Stimulated activated CD8-positive, alpha-beta memory T cell treated with anti-CD3 and anti-CD28 coated beads, Interleukin-15, amount 100 ng/mL, for 1 hour (primary cell): ENCODE measurements around the gene TRERF1.

Experiments used
- DNase-seq: peaks from one replicate; pipeline ENCODE4 v3.0.0-alpha.2; 2020; ENCODE audit warnings: low read depth

The TRERF1 gene

DNA sequence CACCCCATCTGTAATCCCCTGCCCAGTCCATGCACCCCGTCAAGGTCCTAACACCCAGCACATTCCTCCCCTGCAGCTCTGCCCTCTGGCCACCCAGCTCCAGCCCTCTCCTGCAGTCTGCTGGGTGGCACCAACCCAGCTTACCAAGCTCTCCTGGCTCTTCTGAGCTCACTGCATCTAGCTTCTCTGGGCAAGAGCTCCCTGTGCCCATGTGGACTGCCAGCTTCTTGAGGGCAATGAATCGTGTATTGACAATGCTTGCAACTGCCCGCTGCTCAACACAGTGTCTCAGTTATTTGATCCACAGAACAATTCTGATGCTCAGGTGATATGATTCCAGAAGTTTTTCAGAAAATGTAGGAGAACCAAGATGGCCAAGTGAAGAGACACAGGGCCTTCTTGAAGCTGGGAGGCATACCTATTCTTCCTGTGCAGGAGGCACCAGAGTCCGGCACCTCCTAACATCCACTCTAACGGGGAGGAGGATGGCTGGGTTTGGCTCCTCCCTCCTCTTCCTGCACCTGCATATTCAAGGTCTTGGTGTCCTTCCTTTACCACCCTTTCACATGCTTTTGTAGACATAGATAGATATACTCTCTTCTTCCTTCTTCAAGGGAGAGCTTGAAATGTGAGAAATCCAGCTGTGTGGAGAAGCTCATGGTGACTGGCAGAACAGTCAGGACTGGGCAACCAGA, 85.6 kb downstream of the TRERF1 start:
- DNase-seq = no peak

DNA sequence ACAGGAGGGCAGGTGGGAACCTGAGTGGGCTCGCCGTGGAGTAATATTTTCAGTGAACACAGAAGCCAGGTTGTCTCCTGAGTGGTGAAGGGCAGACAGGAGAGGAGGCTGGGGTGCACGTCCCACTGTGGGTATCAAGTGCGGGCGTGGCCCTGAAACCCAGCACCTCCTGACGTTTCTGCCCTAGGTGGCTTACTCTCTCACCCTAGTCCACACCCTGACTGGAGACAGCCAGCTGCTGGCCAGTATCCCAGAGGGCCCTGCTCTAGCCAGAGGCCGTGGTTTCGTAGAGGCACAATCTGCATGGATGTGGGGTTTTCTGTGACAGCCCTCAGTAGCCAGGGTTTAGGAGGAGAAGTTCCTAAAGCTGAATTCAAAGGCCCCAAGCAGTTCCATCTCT, 86.7 kb downstream of the TRERF1 start:
- no peak for DNase-seq

DNA sequence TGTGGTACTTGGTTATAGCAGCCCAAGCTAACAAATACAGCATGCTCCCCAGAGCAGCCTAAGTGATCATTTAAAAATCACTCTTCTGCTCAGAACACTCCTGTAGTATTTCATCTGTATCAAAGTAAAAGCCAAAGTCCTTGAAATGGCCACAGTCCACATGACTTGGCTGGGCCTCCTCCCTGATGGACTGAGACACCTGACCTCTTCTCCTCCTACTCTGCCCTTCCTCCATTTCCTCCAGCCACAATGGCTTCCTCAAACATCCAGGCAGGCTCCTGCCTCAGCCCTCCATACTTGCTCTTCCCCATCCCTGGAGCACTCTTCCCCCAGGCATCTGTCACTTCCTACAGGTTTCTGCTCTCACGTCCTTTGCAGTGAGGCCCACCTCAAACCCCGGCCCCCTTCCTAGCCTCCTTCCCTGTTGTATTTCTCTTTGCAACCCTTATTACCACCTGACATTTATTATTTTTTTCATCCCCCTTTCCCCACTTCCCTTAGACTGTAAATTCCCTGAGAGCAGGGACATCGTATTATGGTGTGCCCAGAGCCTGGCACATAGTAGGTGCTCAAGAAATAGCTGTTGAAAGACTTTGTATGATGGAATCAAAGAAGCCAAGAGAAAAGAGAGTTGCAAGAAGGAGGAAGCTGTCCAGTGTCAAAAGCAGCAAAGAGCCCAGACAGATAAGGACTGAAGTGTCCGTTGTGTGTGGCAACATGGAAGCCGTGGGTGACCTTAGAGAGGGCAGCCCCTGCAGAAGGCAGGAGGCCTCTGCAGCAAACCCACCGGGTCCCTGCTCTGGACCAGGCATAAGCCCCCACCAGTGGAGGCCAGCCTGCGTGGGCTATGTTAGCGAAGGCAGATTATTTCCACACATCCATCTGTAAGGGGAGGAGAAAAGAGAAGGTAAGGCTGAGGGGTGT, 87.5 kb downstream of the TRERF1 start:
- no peak for DNase-seq

- DNase-seq = no peak
Observed at GRCh38 chr6:42361036-42361435, 90.7 kb downstream of the TRERF1 start.

GRCh38 chr6:42359021-42359420, 92.7 kb downstream of the TRERF1 start:
- no peak for DNase-seq

DNA sequence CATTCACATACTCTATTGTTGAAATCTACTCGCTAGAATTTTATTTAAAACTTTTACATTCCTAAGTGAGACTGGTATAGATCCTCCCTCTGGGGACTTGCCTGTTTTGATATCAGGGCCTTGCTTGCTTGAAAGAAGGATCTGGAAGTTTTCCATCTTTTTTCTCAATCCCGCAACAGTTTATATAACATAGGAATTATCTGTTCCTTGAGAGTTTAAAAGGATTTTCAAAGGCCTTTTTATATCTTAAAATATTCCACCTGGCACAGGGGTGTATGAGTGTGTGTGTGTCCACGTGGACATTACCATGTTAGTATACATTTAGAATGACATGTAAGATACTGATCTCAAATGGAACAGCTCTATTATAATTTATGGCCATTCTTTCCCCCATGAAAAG, 96.3 kb downstream of the TRERF1 start:
- no peak for DNase-seq

- DNase-seq = no peak
Observed at GRCh38 chr6:42354702-42355101, 97.0 kb downstream of the TRERF1 start.

- DNase-seq = no peak
Observed at GRCh38 chr6:42352856-42353564, 98.7 kb downstream of the TRERF1 start.

DNA sequence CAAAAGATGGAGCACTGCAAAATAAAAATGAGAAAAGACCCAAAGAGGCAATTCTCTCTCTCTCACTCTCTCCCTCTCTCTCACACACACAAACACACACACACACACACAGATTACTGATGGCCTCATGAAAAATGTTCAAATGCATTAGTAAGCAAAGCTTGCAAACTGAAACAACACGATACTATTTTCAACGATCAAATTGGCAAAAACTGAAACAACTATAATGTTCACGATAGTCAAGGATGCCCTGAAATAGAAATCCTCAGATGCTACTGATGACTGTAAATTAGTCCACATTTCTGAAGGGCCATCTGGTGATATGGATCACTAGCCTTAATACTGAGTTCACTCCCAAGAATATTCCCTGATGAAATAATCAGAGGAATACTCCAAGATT, 100.8 kb downstream of the TRERF1 start:
- no peak for DNase-seq

DNA sequence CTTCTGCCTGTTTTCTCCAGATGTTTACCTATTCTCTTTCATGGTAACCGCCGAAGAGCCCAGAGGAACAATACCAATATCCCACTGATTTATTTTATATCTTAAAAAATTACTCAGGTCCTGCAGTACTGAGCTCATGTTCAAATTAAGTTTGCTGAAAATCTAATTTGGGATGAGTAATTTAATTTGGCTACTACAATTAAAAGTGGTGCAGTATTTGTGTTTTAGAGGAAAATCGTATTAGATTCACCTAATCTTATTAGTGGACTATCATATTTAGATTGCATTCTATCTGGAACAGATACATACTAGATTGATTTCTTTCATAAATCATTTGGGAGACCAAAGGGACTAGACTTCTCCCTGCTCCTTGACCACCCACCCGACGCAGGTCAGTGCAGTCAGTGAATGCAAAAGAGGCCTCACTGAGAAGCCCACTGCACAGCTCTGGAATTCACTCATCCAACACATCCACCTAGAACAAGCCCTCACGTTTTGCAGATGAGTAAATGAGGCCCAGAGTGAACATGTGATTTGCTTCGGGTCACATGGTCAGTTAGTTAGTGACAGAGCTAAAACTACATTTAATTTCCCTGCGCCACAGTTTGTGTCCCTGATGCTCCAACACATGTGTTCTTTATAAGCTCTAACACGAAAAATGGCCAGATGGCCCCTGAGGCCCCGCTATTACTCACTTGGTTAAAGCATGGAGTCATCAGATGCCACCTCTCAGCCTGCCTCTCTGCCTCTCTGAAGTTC, 101.8 kb downstream of the TRERF1 start:
- no peak for DNase-seq

DNA sequence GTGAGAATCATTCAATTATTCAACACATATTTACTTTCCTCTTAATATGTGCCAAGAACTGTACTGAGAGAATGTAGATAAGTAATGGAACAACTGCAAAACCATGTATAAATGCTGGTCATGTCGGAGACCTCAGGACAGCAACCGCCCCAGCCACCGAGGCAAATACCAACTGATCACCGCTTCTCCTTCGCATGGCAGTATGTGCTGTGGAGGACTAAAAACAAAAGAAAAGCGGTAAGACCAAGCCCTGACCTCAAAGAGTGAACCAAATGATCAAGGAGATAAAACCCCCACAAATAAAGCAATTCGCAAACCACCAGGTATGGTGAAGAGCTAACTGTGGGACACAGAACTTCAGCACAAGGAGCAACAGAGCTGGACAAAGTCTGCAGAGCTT, 104.3 kb downstream of the TRERF1 start:
- DNase-seq = no peak

GRCh38 chr6:42345696-42346416, 105.9 kb downstream of the TRERF1 start:
- DNase-seq = no peak

DNA sequence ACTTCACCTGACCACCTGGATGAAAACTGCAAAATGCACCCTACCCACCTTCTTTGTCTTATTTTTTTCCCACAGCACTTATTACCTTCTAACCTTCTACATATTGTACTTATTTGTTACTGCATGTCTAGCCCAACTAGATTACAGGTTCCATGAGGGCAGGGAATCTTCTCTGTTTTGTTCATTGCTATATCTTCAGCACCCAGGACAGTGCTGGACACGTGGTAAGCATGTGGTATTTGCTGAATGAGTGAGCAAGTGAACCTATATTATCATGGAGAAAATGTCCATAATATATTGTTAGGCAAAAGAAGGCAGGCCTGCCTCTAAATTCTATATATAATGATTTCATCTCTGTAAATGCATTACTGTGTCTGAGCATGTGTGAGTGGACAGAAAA, 107.0 kb downstream of the TRERF1 start:
- no peak for DNase-seq

DNA sequence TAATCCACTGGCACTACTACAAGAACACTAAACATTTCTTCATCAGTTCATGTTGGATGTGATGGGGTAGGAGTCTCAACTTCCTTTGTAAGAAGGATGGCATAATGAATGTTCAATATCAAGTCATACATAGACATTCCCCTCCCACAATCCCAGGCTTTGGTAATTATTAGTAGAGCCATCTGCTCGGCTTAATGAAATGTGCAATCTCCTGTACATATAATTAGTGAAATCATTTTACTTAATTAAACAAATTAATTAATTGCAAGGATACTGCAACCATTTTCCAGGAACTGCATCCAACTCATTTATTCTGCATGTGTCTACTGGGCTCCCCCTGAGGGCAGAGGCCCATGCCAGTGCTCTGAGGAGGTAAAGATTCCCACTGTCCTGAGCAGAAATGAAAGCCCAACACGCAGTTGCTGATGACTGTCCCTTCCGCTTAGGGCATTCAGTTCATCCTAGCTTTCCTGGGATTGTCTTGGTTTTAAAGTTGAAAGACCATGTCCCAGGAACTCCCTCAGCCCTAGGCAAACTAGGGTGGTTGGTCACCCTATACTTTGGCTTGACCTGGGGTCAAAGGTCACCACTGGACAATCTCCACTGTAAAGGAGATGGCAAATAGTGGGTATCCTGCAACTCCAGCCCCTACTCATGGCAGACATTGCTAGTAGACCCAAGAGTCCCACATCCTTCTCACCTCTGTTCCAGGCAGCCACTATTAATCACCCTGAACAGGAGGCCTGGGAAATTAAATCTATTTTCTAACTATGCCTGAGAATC, 109.8 kb downstream of the TRERF1 start:
- no peak for DNase-seq

- no peak for DNase-seq
Observed at GRCh38 chr6:42341221-42341620, 110.5 kb downstream of the TRERF1 start.

DNA sequence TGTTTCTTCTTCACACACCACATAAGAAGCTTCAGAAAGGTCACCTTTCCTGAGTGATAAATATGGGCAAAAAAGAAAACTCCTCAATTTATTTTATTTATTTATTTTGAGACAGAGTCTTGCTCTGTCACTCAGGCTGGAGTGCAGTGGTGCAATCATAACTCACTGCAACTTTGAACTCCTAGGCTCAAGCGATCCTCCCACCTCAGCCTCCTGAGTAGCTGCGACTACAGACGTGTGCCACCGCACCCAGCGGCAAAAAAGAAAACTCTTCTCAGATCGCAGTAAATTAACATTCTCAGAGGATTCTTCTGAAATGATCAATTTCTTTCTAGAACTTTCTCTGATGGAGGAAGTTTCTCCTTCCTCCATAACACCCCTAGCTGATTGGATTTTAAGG, 111.2 kb downstream of the TRERF1 start:
- DNase-seq = no peak

GRCh38 chr6:42339991-42340401, 111.7 kb downstream of the TRERF1 start:
- DNase-seq = no peak

DNA sequence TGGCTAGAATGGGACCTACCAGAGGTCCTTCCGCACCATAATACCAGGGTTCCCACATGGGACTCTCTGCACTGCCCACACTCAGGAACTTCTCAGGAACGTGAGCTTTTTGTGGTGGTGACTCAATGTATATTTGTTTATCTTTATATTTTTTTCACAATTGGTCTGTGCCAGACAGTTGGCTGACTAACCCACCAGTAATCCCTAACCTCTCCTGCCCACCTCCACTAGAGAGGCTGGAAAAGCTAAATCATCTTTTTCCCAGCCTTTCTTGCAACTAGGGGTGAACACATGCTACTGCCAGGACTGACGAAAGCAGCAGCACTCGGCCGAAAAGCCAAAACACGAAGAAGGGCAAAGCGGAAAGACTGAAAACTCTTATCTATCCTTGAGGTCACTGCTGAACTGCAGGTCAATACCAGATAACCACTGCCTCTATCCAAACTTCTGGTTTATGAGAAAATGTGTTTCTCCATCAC, 112.9 kb downstream of the TRERF1 start:
- no peak for DNase-seq

DNA sequence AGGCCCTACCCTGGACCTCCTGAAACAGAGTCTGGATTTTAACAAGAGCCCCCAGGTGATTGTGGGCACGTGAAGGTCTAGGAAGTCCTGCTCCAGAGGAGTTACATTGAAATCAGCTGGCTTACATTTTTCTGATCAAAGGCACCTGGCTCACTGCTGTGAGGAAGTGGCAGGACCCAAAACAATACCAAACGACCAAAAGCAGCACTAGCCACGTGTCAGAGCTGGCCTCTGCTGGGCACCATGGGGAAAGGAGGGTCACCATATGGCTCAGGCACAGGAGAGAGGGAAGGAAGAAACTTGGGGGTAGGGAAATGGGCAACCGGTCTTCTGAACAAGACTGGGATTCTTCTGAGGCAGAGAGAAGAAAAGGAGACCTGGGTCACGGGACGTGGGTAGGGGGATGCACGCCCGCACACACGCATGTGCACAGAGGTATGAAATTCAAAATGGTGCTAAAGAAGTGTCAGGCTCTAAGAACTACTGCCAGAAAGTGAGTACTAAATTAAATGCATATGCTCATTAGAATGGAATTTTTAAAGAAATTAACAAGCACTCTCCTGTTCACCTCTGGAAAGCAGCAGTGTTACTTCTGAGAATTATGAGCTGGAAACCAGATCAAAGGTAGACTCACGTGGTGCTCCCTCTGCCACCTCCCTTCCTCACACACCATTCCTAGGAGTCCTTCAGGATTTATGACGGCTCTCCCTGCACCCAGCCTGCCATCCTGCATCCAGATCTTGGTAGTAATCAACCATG, 113.6 kb downstream of the TRERF1 start:
- no peak for DNase-seq

DNA sequence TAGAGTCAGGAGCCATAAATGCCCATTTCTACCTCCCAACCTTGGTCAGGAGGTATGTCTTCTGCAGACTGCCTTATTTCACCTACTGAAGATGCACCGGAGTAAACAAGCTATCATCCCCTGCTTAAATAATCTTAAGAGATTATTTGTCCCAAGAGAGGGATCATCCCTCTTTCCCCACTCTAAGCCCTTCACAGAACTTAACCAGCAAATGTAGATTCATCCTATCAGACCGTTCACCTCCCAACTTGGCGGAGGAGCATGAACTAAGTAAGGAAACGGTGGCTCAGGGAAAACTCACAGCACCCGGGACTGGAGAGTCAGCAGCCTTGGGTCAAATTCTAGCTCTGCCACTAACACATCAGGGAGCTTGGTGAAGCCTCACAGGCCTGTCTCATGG, 115.3 kb downstream of the TRERF1 start:
- DNase-seq = no peak
